Calu3 (cell line): ENCODE results near the gene FRAS1. TPM values are rescaled to one million over a fixed set of nuclear protein-coding genes. Genes with fewer than 3 reads are reported as not detected.

ENCODE experiments used
- BruUV-seq: library from RNA; stranded (reverse); fragments of 400-500 nt; replicated peaks from 2 replicates; lab custom pipeline; 2021; lab: Mats Ljungman, UMichigan
- CTCF ChIA-PET: fragments of 300-600 bp; sonication (Branson Sonifier 250); formaldehyde crosslinking; loops from one replicate; lab custom pipeline; 2022; ENCODE audit warnings: antibody characterized with exemption; lab: Charles Lee
- DNase-seq: peaks from one replicate; pipeline ENCODE4 v3.0.0; 2022
- H3K27ac Mint-ChIP-seq: one replicate; pipeline ENCODE4 v1.8.0; 2022; ENCODE audit warnings: mixed read lengths; ENCODE audit not compliant: unreplicated experiment
- H3K27me3 Mint-ChIP-seq: one replicate; pipeline ENCODE4 v1.8.0; 2022; ENCODE audit warnings: mixed read lengths; ENCODE audit not compliant: unreplicated experiment
- H3K36me3 Mint-ChIP-seq: one replicate; pipeline ENCODE4 v1.8.0; 2022; ENCODE audit warnings: mild to moderate bottlenecking, moderate library complexity, mixed read lengths; ENCODE audit not compliant: insufficient read depth, unreplicated experiment
- H3K4me1 Mint-ChIP-seq: one replicate; pipeline ENCODE4 v1.8.0; 2022; ENCODE audit warnings: mild to moderate bottlenecking, low read depth, mixed read lengths; ENCODE audit not compliant: unreplicated experiment
- H3K4me3 Mint-ChIP-seq: one replicate; pipeline ENCODE4 v1.8.0; 2022; ENCODE audit warnings: mild to moderate bottlenecking, low read depth, moderate library complexity, mixed read lengths; ENCODE audit not compliant: unreplicated experiment
- H3K9me3 Mint-ChIP-seq: one replicate; pipeline ENCODE4 v1.8.0; 2022; ENCODE audit warnings: low read depth, mixed read lengths; ENCODE audit not compliant: unreplicated experiment
- CTCF ChIP-seq: fragments of 200-600 bp; IDR thresholded peaks from one replicate; pipeline ENCODE4 v1.8.0; 2022; ENCODE audit warnings: antibody characterized with exemption; ENCODE audit not compliant: unreplicated experiment
- intact Hi-C: fragments of 100-400 bp; cut with micrococcal nuclease; formaldehyde crosslinking; loops from one replicate; pipeline ENCODE4 v1.10.0; 2022; ENCODE audit not compliant: unreplicated experiment
- total RNA-seq: library from RNA; stranded (reverse); gene quantifications from 2 replicates; pipeline ENCODE4 v1.2.3, GENCODE V29; 2022

Gene FRAS1
- total RNA-seq, 1 experiment from 2014 or later, result 29.4 TPM

GRCh38 chr4:78369679-78370078, 312.6 kb downstream of the FRAS1 start:
- Mint-ChIP-seq H3K27ac (no peak overlapping the region), H3K9me3 (no peaks in the 10 kb centered on the region), H3K4me1 (peaks cover 30% of the 10 kb centered on the region), H3K36me3 (peaks cover 10% of the 10 kb centered on the region), H3K27me3 (no peaks in the 10 kb centered on the region), H3K4me3 (no peak overlapping the region)
- intact Hi-C loops, result no loop called here
- CTCF ChIA-PET, result no interaction called here
- no peak for TF ChIP-seq CTCF
- no peak for DNase-seq
- no TSS peak for BruUV-seq

GRCh38 chr4:78370631-78371372, 313.7 kb downstream of the FRAS1 start:
- Mint-ChIP-seq H3K4me3 (no peak overlapping the region), H3K27ac (peak overlapping the region; percentile 66), H3K36me3 (peaks cover 10% of the 10 kb centered on the region), H3K9me3 (no peaks in the 10 kb centered on the region), H3K4me1 (peaks cover 30% of the 10 kb centered on the region), H3K27me3 (no peaks in the 10 kb centered on the region)
- CTCF ChIA-PET, result interaction anchor here (0.7 to 1.1 kb wide), 4 partner anchors 9 to 311 kb away, joined by 3 to 4 read pairs (median 3); no protein-coding TSS in a partner anchor
- DNase-seq, result peak; percentile 19
- no TSS peak for BruUV-seq
- TF ChIP-seq CTCF, result no peak
- intact Hi-C loops, result no loop called here

- Mint-ChIP-seq H3K9me3 (no peaks in the 10 kb centered on the region), H3K36me3 (peaks cover 10% of the 10 kb centered on the region), H3K4me3 (no peak overlapping the region), H3K27me3 (no peaks in the 10 kb centered on the region), H3K4me1 (peaks cover 30% of the 10 kb centered on the region), H3K27ac (no peak overlapping the region)
- no TSS peak for BruUV-seq
- DNase-seq, result no peak
- intact Hi-C loops, result no loop called here
- CTCF ChIA-PET, result no interaction called here
- TF ChIP-seq CTCF, result no peak
These were observed 315.3 kb downstream of the FRAS1 start for GRCh38 chr4:78372355-78372988.

GRCh38 chr4:78377555-78377954, 320.4 kb downstream of the FRAS1 start:
- H3K4me3 Mint-ChIP-seq, result no peak overlapping the region
- intact Hi-C loops, result no loop called here
- CTCF ChIA-PET, result no interaction called here
- H3K4me1 Mint-ChIP-seq, result peaks cover 23% of the 10 kb centered on the region
- H3K27ac Mint-ChIP-seq, result no peak overlapping the region
- no peak for TF ChIP-seq CTCF
- no peaks in the 10 kb centered on the region for H3K9me3 Mint-ChIP-seq
- no peak for DNase-seq
- no TSS peak for BruUV-seq
- no peaks in the 10 kb centered on the region for H3K27me3 Mint-ChIP-seq
- H3K36me3 Mint-ChIP-seq, result peaks cover 4% of the 10 kb centered on the region
